ENCODE results near the gene PTCD2. TPM values are rescaled to one million over a fixed set of nuclear protein-coding genes. Genes with fewer than 3 reads are reported as not detected.
"Not testable (repeated sequence)": the region's sequence is repeated elsewhere in the genome, so short reads cannot be mapped to it uniquely, and the experiment has no call there.

The PTCD2 gene
- total RNA-seq, 2 donors from 2014 or later: 2.6 to 3.9 TPM

GRCh38 chr5:72293495-72294055, 26.6 kb upstream of the PTCD2 start:
- WGBS, 2 donors: 86 to 94% methylated on average over 3 of the region's 3 CpGs
- TF ChIP-seq CTCF (IDR thresholded peaks at IDR 0.05) (no peak), POLR2A (IDR thresholded peaks at IDR 0.05) (no peak)
- Histone ChIP-seq H3K36me3 (replicated peaks in 1 of 2; ENCODE audit: insufficient read depth in 1 of 2, low read depth in 2 of 2) (peaks cover 0 to 2% of the 10 kb centered on the region in 2 donors), H3K27ac (no peak overlapping the region), H3K9me3 (no peaks in the 10 kb centered on the region), H3K4me1 (no peaks in the 10 kb centered on the region), H3K27me3 (no peaks in the 10 kb centered on the region), H3K4me3 (no peak overlapping the region)
- intact Hi-C loops (cut with DNase I): no loop called here
- no peak for DNase-seq
- ATAC-seq: no peak

DNA sequence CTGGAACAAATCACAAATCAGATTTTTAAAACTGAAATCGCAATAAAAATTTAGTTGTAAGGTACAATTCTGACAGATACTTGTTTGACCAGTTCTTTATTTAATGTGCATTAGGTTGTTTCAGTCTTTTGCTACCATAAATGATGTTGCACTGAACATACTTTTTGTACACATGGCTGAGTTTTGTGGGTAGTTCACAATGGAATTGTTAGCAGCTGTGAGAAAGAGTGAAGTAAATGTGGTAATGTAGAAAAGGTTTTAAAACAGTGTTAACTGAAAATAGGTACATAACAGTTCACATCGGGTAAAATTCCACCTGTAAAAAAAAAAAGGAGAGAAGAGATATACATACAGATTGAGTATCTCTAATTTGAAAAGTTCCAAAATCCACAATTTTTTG, 25.7 kb upstream of the PTCD2 start:
- Histone ChIP-seq H3K27me3 (no peaks in the 10 kb centered on the region), H3K4me3 (no peak overlapping the region), H3K36me3 (replicated peaks in 1 of 2; ENCODE audit: insufficient read depth in 1 of 2, low read depth in 2 of 2) (peaks cover 0 to 2% of the 10 kb centered on the region in 2 donors), H3K9me3 (no peaks in the 10 kb centered on the region), H3K27ac (no peak overlapping the region), H3K4me1 (no peaks in the 10 kb centered on the region)
- TF ChIP-seq POLR2A (IDR thresholded peaks at IDR 0.05) (no peak), CTCF (IDR thresholded peaks at IDR 0.05) (no peak)
- 94 to 95% methylated on average over 2 of the region's 2 CpGs for WGBS, 2 donors
- intact Hi-C loops (cut with DNase I): no loop called here
- ATAC-seq: no peak
- DNase-seq: no peak

- TF ChIP-seq POLR2A (IDR thresholded peaks at IDR 0.05) (no peak), CTCF (IDR thresholded peaks at IDR 0.05) (no peak)
- no peak overlapping the region for H3K4me3 ChIP-seq
- ATAC-seq (no peak), DNase-seq (no peak)
- intact Hi-C loops (cut with DNase I): no loop called here
- H3K27me3 ChIP-seq: no peaks in the 10 kb centered on the region
- no peaks in the 10 kb centered on the region for H3K36me3 ChIP-seq (replicated peaks in 1 of 2; ENCODE audit: insufficient read depth in 1 of 2, low read depth in 2 of 2)
- no peaks in the 10 kb centered on the region for H3K4me1 ChIP-seq
- no peaks in the 10 kb centered on the region for H3K9me3 ChIP-seq
- 71 to 81% methylated on average over 4 of the region's 4 CpGs for WGBS, 2 donors
- no peak overlapping the region for H3K27ac ChIP-seq
Measured at GRCh38 chr5:72295539-72295938, 24.6 kb upstream of the PTCD2 start.

- DNase-seq: no peak
- no peak for TF ChIP-seq CTCF (IDR thresholded peaks at IDR 0.05)
- no peaks in the 10 kb centered on the region for H3K9me3 ChIP-seq
- no peak for ATAC-seq
- no peaks in the 10 kb centered on the region for H3K4me1 ChIP-seq
- H3K27me3 ChIP-seq: no peaks in the 10 kb centered on the region
- intact Hi-C loops (cut with DNase I): no loop called here
- no peaks in the 10 kb centered on the region for H3K36me3 ChIP-seq (replicated peaks in 1 of 2; ENCODE audit: insufficient read depth in 1 of 2, low read depth in 2 of 2)
- no peak overlapping the region for H3K4me3 ChIP-seq
- no peak overlapping the region for H3K27ac ChIP-seq
- WGBS, 2 donors: 90 to 95% methylated on average over 2 of the region's 2 CpGs
Measured at GRCh38 chr5:72296256-72296655, 23.9 kb upstream of the PTCD2 start.

DNA sequence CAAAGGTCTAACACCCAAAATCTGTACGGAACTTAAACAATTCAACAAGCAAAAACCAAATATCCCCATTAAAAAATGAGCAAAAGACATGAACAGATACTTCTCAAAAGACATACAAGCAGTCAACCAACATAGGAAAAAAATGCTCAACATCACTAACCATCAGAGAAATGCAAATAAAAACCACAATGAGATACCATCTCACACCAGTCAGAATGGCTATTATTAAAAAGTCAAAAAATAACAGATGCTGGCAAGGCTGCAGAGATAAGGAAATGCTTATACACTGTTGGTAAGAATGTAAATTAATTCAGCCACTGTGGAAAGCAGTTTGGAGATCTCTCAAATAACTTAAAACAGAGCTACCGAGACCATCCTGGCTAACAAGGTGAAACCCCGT, 22.0 kb upstream of the PTCD2 start:
- WGBS, 2 donors: 100% methylated on average over 3 of the region's 3 CpGs

More for the DNA sequence above, 22.0 kb upstream of the PTCD2 start:
- H3K27me3 ChIP-seq; H3K36me3 ChIP-seq (replicated peaks in 1 of 2; ENCODE audit: insufficient read depth in 1 of 2, low read depth in 2 of 2); H3K4me1 ChIP-seq; H3K27ac ChIP-seq; DNase-seq; ATAC-seq; H3K4me3 ChIP-seq; intact Hi-C loops (cut with DNase I); H3K9me3 ChIP-seq: not testable (repeated sequence)

All from body of pancreas (tissue), 4 donors.